T-helper 1 cell treated with Interleukin-12 subunit alpha and Interleukin-12 subunit beta and Interleukin-4 antibody, amounts not matched to agents 30 ng/mL and 1 ng/mL, for 36 hours (primary cell): ENCODE results near the gene ARHGEF2. TPM values are rescaled to one million over a fixed set of nuclear protein-coding genes. Genes with fewer than 3 reads are reported as not detected.

Experiments
- intact Hi-C: fragments of 100-400 bp; cut with micrococcal nuclease; formaldehyde crosslinking; loops from one replicate; pipeline ENCODE4 v1.15.1; 2024
- total RNA-seq: library from RNA; stranded (reverse); gene quantifications from 2 replicates; pipeline ENCODE4 v1.2.3, GENCODE V29; 2022

ARHGEF2 gene
- total RNA-seq = 181 and 188 TPM in 2 replicates

GRCh38 chr1:155978325-155978972, at the start of gene ARHGEF2:
ARHGEF2 (minus strand) TSS chr1:155978547; CDS start chr1:155978427, 120 bp downstream.
- intact Hi-C loops = loop anchor here (1.0 to 2.0 kb wide), 5 partner anchors 26 to 118 kb away; partner anchors contain the start of genes LAMTOR2 and RIT1

- intact Hi-C loops = loop anchor here (1.0 kb wide), 2 partner anchors 28 to 40 kb away; partner anchors contain the start of gene LAMTOR2
These were observed 48.2 kb upstream of the ARHGEF2 start for GRCh38 chr1:156026588-156026987.

DNA sequence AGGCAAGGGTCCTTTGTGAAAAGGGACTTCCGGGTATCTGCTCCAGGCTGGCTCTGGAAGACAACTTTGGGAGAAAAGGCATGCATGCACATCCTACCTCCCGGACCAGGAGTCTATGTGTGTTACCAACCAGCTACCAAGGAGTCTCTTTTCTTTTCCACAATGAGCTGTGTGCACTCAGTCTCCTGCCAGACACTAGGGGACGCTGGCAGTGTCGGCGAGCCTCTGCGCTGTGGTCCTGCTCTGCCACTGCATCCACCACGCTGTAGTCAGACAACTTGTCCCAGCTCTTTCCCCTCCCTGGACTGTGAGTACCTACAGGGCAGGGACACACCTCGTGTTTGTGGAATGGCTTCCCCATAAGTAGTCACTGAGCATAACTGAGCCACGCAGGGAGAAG, 47.5 kb upstream of the ARHGEF2 start:
- intact Hi-C loops = loop anchor here (1.0 kb wide), 2 partner anchors 28 to 40 kb away; partner anchors contain the start of gene LAMTOR2

- intact Hi-C loops = no loop called here
These were observed 46.5 kb upstream of the ARHGEF2 start for GRCh38 chr1:156024801-156025200.

GRCh38 chr1:156021954-156022353, 43.6 kb upstream of the ARHGEF2 start:
- intact Hi-C loops = loop anchor here (1.0 to 2.0 kb wide), 11 partner anchors 17 to 767 kb away; partner anchors contain the start of genes ENTREP3, GON4L, KHDC4 and LAMTOR2

DNA sequence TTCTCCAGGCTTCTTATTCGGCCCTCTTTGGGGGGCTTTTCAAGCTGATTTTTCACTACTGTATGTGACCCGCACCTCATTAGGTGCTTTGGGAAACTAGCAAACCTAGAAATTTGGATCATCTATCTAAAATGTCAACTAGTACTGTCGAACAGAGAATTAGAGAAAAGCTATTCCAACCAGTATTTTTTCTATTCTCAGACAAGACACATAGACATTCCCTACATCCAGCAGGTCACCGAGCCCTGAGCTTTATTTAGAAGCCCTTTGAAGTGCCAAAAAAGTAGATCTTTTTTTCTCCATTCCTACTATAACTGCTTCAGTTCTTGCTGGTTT, 42.7 kb upstream of the ARHGEF2 start:
- intact Hi-C loops = loop anchor here (1.0 to 2.0 kb wide), 11 partner anchors 16 to 766 kb away; partner anchors contain the start of genes ENTREP3, GON4L, KHDC4 and LAMTOR2

- intact Hi-C loops = loop anchor here (1.0 to 2.0 kb wide), 13 partner anchors 16 to 766 kb away; partner anchors contain the start of genes ENTREP3, GON4L, KHDC4 and LAMTOR2
These were observed 42.1 kb upstream of the ARHGEF2 start, which contains the start of gene SSR2 for GRCh38 chr1:156020293-156021092. SSR2 (minus strand) TSS chr1:156020951; CDS start chr1:156020167, 784 bp downstream.

DNA sequence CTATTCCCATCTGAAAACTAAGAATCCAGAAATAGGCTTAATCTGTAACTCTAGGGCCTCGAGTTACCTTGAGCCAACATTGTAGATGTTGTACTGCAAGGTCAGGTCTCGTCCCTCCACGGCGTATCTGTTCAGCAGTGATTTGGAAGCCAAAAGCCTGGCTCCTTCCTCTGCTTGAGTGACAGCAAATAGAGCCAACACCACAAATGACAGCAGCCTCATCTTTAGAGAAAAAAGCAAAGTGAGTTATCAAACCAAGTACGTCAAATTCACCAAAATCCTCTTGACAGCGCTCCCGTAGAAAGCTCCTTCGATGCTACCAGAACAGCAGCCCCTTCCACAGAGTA, 41.6 kb upstream of the ARHGEF2 start:
- intact Hi-C loops = loop anchor here (1.0 to 2.0 kb wide), 7 partner anchors 15 to 765 kb away; partner anchors contain the start of genes ENTREP3, LMNA, RIT1 and SCAMP3

- intact Hi-C loops = no loop called here
These were observed 36.5 kb upstream of the ARHGEF2 start for GRCh38 chr1:156014829-156015228.

DNA sequence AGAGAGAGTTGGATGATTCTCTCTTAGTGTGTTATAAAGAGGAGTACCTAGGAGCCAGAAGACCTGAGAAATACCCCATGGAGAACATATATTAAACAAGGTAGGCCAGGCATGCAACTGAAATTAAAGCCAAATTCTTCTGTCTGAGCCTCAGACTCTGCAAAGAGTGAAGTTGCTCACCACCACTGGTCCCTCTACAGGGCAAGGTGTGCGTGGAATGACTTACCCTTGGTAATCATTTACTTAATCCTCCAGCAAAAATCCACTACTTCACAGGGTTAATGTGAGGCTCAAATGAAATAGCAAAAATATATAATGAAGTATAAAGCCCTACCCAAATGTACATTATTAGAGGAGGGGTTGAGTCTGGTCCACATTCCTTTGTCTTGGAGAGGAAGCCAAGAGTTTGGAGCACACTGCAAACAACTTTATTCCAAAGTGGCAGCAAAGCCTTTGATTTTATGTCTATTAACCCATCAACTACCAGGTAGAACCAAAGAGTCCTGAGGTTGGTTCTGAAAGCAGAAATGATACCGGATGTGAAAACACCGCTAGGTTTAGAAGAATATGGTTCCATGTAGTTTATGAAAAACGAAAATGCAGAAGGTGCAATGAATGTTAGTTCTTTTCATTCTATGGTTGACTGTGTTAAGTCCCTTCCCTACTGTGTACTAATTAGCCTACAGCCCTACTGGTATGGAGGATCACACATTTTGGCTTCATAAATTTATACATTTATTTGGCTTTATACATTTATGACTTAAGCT, 33.9 kb upstream of the ARHGEF2 start:
- intact Hi-C loops = no loop called here

DNA sequence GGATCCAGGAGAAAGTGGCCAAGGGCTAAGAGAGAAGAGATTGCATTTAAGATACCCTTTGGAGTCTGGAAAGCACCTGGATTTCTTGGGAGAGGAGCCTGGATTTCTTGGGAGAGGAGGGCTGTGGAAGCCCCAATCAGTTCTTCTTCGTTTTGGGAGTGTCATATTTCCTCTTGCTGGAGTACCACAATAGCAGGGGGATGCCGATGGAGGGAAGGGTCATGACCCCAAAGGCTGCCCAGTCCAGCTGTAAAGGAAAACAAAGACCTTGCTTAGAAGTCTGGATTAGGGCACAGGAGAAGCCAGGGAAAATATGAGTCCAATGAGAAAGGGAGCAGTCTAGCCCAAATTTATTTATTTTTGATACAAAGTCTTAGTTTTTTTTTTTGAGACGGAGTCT, 31.1 kb upstream of the ARHGEF2 start:
- intact Hi-C loops = no loop called here

- intact Hi-C loops = no loop called here
These were observed 28.5 kb upstream of the ARHGEF2 start for GRCh38 chr1:156006666-156007376.

DNA sequence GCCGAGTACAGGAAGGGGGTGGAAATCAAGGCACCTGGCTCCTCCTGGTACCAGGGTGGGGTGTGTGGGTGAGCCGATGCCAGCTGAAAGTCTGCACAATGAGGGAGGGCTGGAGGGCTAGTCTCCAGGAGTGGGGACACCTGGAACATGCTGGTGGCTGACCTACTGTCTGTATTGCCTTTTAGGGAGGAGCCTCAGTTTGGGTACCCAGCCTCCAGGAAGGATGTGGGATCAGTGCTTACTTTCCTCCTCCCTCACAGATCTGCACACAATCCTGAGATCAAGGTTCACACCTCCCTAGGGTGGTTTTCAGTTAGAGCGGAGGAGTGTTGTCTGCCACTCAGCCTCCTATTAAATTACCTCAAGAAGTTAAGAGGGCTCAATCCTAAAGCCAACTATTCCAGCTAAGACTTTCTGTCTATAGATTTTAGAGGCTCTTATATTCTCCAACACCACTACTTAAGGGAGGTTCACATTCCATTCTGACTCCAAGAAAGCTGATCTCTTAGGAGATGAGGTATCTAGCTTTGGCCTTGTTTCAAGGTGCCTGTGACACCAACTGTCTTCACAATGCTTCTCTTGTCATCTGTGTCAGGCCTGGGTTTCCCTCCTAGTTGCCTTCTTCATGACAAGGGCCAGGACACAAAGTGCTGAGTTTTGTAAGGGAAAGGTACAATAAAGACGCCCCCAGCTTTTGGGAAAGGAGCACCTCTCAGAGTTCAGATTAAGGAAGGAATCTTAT, 26.7 kb upstream of the ARHGEF2 start:
- intact Hi-C loops = loop anchor here (1.0 to 2.0 kb wide), 3 partner anchors 16 to 49 kb away; partner anchors contain the start of genes ARHGEF2, LAMTOR2 and SSR2

DNA sequence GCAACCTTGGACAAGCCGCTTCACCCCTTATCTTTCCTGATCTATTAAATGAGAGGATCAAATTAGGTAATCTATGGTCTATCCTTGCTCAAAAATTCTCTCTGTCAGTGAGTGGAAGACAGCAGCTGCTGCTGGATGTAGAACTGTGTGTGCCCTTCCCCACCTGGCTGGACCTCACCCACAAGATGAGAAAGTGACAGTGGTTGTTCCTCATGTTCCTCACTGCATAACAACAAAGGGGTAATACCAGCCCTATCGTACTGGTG, 25.5 kb upstream of the ARHGEF2 start:
- intact Hi-C loops = loop anchor here (2.0 kb wide), 2 partner anchors 17 to 25 kb away; partner anchors contain the start of genes ARHGEF2 and SSR2

- intact Hi-C loops = no loop called here
These were observed 24.0 kb upstream of the ARHGEF2 start for GRCh38 chr1:156002188-156002911.

DNA sequence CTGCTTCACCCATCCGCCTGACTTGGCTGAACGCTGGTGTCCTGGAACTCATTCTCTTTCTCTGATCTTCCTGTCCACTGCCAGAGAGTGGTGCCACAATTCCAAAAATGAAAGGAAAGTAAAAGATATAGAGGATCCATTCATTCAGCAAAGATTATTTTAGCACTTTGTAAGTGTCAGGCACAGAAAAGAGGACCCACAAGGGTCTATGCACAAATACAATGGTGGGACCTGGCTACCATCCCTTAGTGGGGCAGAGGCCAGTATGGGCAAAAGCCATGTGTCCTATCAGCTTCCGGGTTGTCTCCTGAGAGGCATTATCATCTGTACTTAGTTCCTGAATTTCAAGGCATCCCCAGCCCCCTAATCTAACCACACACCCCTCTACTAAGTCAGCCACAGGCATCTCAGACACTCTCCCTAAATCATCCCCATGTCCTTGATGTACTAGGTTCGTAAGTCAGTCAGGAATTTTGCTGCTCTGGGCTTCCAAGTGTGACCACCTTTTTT, 23.4 kb upstream of the ARHGEF2 start:
- intact Hi-C loops = no loop called here

GRCh38 chr1:156001021-156001661, 22.8 kb upstream of the ARHGEF2 start:
- intact Hi-C loops = no loop called here

DNA sequence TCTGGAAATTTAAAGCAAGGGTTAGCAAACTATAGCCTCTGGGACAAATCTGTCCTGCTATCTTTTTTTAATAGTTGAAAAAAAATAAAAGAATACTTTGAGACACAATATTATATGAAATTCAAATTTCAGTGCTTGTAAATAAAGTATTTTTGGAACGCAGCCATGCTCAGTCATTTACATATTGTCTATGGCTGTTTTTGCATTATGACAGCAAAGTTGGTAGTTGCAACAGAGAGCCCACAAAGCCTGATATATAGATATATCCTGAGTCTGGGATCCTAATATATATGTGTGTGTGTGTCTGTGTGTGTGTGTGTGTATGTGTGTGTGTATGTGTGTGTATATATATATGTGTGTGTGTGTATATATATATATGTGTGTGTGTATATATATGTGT, 21.6 kb upstream of the ARHGEF2 start:
- intact Hi-C loops = no loop called here

GRCh38 chr1:155996166-155996565, 17.8 kb upstream of the ARHGEF2 start:
- intact Hi-C loops = no loop called here
